ENCODE data around the gene LAMA4.
"Not testable (repeated sequence)": the region's sequence is repeated elsewhere in the genome, so short reads cannot be mapped to it uniquely, and the experiment has no call there.

The LAMA4 gene

DNA sequence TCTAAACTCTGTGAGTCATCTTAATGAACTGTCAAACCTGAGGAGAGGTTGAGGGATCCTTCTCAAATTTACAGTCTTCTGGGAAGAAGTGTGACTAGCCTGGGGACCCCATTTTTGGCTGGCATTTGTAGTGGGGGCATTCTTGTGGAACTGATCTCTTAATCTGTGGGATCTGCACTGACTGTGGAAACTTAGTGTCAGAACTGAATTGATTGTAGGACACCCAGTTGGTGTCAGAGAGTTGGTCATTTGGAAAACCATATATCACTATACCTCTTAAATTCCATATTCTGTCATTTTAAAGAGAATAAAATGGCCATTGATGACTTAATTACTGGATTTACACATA, 48.3 kb downstream of the LAMA4 start:
- no peak for DNase-seq

DNA sequence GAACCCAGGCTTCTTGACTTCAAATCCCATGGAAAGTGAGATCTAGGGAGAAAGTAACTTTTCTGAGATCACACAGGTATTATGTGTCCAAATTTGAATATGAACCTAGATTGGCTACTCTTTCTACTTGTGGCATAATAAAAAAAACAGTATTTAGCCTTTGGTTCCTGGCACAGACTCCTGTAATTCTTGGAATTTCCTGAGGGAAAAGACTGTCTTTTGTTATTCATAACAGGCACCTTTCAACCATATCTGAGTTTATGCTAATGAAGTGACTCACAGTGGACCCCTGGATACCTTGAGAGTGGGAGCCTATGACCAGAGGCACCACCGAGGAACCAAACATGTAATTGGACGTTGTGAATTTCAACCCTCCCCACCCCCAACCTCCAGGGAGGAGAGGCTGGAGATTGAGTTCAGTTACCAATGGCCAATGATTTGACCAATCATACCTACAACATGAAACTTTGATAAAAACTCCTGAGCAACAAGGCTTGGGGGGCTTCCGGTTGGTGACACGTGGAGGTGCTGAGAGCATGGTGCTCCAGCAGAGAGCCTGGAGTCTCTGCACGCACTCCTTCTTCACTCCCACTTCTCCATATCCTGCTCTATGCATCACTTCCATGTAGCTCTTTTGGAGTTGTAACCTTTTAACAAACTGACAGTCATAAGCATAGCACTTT, 48.8 kb downstream of the LAMA4 start:
- no peak for DNase-seq

DNA sequence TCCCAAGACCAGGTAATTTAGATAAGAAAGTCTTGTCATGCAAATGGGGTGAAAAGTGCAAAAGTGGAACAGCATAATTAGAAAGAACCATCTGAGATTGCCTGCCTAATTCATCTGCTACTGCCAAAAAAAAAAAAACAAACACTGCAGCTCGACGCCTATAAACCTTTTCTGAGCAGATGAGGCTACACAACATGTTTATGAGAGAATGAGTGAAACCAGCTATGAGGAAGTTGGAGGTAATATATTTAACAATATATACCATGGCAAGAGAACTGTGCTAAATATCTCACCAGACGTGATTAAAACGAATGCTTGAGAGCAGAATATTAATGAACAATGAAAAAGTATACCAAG, 50.0 kb downstream of the LAMA4 start:
- no peak for DNase-seq

DNA sequence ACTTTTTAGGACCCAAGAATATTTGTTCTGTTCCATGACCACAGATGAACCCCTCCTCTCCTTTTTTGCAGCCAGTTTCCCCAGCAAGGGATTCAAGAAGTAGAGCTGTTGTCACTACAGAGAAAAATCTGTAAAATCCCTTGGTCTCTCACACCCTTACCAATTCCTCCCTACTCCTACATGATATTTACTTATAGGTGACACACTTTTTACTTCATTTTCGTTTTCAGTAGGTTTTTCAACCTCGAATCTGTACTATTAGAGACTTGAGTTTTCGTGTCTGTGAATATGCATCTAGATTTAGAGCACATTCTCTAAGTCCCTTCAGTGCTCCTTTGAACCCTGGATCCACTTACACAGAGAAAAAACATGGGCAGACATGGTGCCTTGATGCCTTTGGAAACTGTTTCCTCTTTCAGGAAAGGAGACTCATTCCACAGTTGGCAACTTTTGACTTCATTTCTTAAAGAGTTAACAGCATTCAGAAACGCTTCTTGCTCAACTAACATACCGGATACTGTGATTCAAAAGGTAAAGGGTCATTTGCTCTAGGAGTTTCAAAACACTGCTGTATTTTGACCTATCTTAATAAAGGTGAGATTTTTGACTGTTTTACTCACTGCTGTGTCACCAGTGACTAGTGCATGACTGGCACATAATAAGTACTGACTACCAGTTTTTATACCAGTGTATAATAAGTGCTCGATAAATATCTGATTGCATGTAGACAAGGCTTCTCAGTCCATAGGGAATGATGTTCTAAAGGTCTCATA, 50.6 kb downstream of the LAMA4 start:
- no peak for DNase-seq

DNA sequence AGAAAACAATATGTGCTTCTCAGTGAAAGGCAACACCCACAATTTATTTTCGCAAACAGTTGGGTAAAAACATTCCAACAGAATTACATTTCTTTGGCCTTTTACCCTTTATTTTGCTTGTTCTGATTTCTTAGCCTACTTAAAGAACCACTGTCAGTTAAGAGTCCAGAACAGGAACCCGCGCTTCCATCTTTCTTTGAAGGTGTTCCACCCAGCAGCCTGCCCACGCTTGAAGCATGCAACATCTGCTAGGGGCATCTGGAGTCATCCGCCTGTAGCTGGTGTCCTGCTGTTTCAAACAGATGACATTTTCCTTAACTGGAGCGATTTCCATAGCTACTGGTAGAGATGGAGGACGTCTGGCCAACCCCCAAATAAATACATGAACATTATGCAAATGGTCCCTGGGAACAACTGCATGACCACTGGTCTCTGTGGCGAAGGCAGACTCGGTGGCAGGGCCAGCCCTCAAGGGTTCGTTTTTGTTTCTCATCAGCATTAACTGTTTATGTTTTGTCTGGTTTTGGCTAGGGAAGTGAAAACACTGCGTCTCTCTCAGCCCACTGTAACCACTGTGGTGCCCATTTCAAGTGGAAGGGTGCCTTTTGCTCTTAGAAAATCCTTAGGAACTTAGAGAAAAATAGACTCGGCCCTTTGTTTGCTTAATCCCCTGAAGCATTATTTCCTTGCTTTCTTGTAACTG, 51.6 kb downstream of the LAMA4 start:
- no peak for DNase-seq

DNA sequence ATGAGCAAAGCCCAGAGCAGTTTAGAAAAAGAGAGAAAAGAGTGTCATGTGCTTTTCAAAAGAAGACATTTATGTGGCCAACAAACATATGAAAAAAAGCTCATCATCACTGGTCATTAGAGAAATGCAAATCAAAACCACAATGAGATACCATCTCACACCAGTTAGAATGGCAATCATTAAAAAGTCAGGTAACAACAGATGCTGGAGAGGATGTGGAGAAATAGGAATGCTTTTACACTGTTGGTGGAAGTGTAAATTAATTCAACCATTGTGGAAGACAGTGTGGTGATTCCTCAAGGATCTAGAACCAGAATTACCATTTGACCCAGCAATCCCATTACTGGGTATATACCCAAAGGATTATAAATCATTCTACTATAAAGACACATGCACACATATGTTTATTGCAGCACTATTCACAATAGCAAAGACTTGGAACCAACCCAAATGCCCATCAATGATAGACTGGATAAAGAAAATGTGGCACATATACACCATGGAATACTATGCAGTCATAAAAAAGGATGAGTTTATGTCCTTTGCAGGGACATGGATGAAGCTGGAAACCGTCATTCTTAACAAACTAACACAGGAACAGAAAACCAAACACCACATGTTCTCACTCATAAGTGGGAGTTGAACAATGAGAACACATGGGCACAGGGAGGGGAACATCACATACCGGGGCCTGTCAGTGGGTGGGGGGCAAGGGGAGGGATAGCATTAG, 54.0 kb downstream of the LAMA4 start:
- not testable (repeated sequence) for DNase-seq

DNA sequence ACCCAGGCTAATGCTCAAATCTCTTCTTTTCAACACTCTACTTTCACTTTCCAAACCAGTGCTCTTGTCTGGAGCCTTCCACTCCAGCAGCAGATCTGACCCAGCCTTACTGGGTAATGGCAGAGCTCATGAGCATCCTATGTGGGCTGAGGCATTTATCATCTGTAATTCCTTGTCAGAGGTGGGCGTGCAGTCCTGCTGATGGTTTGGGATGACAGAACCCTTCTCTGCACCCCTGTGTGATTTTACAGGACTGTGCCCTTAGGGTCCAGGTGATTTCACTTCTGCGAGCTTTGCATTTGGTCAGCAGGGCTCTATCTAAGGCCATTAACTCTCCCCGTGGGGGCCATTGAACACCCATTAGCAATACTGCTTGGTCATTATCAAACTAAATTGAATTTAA, 55.4 kb downstream of the LAMA4 start:
- no peak for DNase-seq

DNA sequence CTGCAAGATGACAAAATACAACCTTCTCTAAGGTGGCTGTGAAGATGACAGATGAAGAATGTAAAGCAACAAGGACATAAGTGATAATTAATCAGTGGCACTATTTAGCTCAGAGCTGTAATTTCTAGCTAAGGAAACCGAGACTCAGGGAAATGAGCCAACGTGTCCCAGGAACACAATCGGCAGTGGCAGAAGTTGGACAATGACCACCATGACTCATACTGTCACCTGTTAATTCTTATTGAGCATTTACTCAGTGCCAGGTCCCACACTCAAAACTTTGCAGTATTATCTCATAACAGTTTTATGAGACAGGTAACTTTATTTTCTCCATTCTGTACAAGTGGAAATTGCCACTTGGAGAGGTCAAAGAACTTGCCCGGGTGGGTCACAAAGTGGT, 55.8 kb downstream of the LAMA4 start:
- DNase-seq: no peak

DNA sequence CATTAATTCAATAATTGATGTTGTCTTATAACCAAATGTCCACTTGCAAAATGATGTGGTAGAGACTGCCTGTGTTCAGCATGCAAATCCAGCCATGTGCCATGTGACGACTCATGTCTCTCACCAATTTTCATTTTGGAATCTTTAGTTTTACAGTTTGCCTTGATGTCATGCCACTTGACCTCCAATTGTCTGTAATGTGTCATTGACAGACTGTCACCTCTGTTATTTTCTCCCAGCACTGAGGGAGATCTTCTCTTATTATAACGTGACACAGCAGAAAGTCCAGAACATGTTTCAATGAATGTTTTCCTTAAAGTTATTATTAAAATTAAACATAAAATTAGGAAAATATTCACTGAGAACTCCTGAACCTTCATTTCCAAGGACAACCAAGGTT, 56.7 kb downstream of the LAMA4 start:
- no peak for DNase-seq

DNA sequence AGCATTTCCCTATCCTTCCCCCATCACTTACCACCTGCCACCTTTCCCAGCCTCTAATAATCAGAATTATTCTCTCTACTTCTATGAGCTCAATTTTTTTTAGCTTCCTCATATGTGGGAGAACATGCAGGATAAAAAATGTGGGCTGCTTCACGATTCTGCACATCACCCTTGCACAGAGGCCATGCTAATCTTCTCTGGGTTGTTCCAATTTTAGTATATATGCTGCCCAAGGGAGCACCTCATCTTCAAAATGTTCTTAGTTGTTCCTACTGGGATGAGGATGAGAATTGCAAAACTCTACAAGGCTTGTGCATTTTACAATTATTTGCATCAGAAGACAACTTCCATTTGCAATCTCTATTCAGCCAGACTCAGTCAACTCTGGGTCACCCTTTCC, 58.1 kb downstream of the LAMA4 start:
- no peak for DNase-seq

DNA sequence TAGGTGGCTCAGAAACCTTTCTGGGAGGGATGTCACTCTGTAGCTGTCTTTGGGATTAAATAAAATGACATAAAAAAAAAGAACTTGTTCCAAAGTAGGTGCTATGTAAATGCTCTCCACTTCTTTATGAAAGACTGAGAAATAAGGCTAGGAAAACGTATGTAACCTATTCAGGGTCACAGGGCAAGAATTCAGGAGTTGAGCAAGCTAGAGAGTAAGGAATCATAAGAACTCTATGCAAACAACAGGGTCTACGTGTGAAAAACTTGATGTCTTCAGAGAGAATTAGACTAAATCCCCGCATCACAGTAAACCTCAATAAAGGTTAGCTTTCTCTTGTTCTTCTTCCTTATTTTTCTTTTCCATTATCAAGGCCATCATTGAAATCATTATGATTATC, 59.2 kb downstream of the LAMA4 start:
- no peak for DNase-seq

DNA sequence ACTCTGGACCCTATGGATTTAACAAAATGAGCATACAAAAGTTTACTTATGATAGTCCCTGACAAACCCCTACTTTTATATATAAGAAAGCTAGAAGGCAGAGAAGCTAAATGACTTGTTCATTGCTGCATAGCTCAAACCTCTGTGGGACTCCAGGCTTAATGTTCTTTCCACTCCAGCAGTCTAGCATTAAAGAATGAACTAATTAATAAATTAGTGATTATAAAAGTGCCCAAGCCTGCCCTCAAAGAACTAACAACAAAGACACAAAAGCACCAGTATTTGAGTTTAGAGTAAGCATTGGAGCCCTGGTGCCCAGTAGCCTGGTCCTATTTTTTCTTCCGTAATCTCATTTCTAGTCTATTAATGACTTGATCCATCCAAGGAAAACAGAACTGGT, 59.9 kb downstream of the LAMA4 start:
- no peak for DNase-seq

DNA sequence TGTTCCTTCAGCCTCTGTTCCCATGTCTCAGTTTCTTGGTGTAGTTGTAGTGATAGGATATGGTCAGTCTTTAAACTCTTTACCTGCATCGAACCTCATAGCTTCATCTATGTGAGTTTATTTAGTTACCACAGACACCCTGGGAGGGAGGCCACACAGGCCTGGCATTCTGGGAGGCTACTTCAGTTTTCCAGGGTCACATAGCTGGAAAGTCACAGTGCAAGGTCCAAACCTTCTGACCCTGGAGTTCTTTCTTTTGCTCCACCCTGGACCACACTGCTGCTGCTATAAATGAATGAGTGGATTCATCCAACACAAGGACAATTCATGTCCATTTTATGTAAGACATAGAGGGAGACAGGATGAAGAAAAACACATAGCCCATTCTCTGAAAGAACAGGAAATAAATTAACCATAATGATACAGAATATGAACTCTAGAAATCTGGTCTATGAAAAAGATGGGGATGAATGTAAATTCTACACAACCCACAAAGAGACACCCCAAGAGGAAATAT, 60.8 kb downstream of the LAMA4 start:
- DNase-seq: no peak

DNA sequence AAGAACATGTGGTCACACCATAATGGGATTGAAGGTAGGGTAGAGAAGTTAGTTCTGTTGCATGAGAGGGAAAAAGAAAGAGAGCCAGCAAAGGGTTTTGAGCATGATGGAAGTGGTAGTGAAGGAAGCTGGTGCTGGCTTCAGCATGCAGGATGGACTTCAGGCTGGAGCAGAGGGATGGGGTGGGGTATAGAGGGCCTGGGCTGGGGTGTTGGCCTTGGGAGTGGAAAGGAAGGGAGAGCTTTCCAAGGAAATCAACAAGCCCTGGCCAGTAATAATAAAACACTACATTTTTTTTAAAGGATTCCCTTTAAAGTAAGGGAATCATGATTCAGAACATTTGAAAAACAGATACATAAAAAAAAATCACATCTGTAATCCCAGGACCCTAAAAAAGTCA, 61.2 kb downstream of the LAMA4 start:
- DNase-seq: no peak

DNA sequence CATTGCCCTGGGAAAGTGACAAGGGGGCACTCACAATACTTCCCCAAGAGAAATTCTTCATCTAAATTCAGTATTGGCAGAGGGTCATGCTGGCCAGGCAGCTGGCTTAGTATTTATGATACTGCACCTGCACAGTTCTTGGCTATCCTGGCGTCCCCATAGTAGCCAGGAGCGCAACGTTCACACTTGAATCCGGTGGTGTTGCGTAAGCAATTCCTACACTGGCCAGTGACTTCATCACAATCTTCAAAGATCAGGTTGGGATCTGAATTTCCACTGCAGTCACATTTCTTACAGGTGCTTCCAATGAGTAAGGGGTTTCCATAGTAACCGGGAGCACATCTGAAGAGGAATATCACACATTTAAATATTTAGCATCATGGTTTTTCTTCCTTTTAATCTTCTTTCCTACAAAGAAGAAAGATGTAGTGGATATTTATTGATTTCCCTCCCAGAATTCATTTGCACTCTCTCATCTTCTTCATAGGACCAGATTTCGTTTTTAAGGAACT, 62.8 kb downstream of the LAMA4 start:
- no peak for DNase-seq

DNA sequence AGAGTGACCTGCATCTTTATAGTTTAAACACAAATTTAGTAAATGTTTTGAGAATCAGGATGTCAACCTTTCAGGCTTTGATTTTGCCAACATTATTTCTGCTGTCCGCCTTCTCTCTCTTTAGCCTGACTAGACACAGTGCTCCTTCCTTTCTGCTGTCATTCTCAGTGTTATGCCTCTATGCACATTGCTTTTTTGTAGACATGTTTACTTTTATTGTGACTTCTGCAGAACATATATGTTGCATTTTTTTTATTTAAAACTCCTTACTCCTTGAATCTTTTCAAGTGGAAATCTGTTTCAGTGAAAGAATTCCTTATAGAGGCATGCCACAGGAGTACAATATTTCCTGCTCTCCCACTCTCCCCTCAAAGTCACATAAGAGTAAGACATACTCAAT, 64.2 kb downstream of the LAMA4 start:
- no peak for DNase-seq

DNA sequence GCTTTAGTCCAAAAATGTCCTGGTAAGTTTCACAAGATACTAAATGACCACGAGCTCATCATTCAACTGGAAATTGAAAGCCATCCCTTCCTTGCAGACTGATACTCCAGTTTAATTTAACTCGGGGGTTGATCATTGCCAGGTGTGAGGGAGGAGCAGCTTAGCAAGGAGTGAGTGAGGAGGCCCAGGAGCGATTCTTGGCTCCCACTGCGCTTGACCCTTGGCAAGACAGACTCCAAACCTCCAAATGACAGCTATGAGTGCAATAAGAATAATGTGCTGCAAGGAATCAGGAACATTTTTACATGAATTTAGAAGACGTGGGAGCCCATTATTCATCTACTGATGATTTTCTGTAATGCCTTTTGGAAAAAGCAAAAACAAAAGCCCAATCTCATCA, 64.9 kb downstream of the LAMA4 start:
- DNase-seq: no peak

DNA sequence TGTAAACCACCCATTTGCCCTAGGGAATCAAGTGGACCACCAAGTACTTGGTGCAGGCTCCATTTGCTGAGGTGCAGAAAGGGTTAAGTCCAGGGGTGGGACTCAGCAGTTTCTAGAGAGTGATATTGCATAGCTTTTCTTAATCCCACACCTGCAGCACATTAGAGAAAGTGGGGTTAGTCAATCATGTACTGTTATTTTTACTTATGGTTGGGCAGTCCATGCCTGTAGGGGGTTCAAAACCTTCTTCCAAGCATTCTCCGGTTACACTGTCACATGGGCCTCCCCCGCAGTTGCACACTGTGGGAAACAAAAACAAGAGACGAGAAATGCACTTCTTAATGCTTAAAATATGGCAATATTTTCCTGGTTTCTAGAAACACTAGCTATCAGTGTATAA, 65.5 kb downstream of the LAMA4 start:
- no peak for DNase-seq

DNA sequence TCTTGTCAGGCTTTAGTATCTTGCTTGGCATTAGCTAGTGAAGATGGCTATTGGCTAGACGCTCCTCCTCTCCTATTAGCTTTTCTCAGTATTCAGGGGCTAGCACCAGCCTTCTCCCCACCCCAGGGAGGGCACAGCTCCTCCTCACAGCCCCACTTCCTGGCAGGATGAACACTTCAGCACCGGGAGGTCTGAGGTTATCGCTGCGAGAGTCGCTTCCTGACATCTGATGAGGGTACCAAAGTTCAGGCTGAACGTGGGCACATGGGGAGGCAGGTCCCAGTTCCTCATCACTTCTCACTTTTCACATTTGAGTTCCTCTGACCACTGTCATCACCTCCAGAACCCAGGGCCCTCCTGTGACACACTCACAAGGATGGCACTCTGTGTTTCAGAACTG, 66.6 kb downstream of the LAMA4 start:
- no peak for DNase-seq

DNA sequence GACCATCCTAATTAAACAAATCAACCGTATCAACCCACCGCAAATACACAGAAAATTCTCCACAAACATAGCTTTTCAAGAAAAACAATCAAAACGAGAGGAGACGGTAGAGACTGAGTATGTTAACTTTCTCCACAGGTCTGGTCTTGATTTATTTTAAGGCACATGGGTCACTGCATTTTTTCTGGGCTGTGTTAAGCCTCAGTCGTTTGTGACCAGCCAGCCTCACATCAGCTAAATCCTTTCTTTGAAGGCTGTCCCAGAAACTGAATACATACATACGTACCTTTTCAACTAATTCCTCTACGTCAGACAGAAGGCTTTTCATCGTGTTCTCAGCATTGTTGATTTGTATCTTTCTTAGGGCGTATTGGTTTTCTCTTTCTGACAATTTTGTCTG, 69.4 kb downstream of the LAMA4 start:
- no peak for DNase-seq

DNA sequence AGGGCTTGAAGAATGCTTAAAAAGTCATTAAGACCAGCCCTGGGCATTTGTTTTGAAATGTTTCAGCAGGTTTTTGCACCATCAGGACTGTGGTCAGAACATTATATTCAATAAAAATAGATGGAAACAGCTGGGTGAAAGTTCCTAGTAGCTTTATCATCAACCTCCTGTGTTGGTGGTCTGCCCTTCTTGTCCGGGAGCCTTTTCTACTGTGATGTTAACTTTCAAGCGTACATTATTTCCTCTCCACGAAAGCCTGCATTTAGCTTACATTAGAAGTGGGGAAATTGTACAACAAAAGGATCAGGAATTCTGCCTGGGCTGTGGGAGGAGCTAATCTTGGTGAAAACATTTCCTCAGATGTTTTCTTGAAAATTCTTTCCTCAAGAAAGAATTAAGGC, 71.1 kb downstream of the LAMA4 start:
- no peak for DNase-seq

DNA sequence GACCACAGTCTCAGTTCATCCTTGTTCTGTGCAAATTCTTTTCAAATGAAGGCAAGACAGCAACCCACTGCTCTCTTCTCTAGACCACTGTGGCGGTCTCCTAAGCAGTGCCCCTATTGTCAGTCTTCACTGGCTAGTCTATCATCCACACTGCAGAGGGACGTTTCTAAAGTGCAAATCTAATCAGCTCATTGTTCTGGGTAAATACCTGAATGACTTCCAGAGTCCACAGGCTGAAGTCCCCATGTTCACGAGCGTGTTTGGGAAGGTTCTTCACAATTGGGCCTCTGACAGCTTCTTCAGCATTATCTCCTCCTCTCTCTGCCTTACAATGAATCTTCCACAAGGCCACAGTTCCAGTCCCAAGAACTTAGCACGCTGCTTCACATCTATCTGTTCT, 73.2 kb downstream of the LAMA4 start:
- DNase-seq: no peak

DNA sequence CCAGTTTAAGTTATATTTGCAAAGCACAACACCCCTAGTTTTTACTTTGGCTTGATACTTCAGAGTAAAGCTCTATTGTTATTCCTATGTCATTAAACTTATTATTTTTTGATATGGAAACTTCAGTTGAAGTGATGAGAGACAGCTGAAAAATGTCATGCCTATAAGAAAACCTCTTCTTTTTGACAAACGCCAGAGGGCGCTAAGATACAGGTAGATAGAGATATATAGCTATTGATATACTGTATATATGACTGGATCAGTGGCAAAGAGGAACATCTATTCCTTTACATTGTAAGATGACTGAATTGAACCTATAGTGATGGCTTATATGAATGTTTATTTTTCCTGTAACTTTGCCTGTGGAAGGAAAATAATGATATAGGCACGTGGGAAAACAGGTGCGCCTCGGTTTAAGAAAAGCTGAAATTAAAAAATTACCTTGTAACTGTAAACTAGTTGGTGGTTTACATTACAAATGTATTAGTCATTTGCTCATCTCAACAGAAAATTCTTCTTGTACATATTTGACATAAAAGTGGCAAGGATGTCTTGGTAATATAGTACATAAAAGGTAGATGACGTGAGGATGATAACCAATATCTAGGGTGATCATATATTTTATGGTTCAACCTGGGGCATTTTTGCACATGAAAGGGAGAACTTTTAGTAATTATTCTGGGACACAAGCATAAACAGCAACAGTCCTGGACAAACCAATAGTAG, 74.1 kb downstream of the LAMA4 start:
- DNase-seq: peak; percentile 86
